BE2C (cell line): ENCODE results near the gene ZNF514. TPM values are rescaled to one million over a fixed set of nuclear protein-coding genes. Genes with fewer than 3 reads are reported as not detected.
A peak's percentile ranks its signal among the peaks of the same experiment; 100 is the strongest.

Source experiments
- DNase-seq: peaks from one replicate; pipeline ENCODE4 v3.0.0-alpha.2; 2020
- H3K27me3 ChIP-seq: fragments of 250-450 bp; sonication (Bioruptor Pico); 2 replicates; pipeline ENCODE4 v1.5.1; 2020; ENCODE audit warnings: mild to moderate bottlenecking
- H3K36me3 ChIP-seq: fragments of 250-450 bp; sonication (Bioruptor Pico); 2 replicates; pipeline ENCODE4 v1.5.1; 2020; ENCODE audit warnings: mild to moderate bottlenecking
- H3K4me1 ChIP-seq: fragments of 250-450 bp; sonication (Bioruptor Pico); 2 replicates; pipeline ENCODE4 v1.5.1; 2020
- H3K4me3 ChIP-seq: 2 replicates; pipeline ENCODE4 v1.5.1; 2011; ENCODE audit warnings: low read depth, low read length
- H3K9me3 ChIP-seq: fragments of 250-450 bp; sonication (Bioruptor Pico); 2 replicates; pipeline ENCODE4 v1.5.1; 2020
- polyA plus RNA-seq: library from polyadenylated mRNA; unstranded; fragments of >200 nt; gene quantifications from one replicate; pipeline ENCODE4 v1.2.1, GENCODE V29; 2012; ENCODE audit warnings: low read depth, missing spikeins; ENCODE audit not compliant: insufficient read length, insufficient read depth
- TF ChIP-seq, protein P1 (sequence below): IDR thresholded peaks from 2 replicates; pipeline ENCODE4 v1.5.1; 2012; ENCODE audit warnings: mild to moderate bottlenecking, low read depth, low read length

The ZNF514 gene
- 10.7 TPM for polyA plus RNA-seq

DNA sequence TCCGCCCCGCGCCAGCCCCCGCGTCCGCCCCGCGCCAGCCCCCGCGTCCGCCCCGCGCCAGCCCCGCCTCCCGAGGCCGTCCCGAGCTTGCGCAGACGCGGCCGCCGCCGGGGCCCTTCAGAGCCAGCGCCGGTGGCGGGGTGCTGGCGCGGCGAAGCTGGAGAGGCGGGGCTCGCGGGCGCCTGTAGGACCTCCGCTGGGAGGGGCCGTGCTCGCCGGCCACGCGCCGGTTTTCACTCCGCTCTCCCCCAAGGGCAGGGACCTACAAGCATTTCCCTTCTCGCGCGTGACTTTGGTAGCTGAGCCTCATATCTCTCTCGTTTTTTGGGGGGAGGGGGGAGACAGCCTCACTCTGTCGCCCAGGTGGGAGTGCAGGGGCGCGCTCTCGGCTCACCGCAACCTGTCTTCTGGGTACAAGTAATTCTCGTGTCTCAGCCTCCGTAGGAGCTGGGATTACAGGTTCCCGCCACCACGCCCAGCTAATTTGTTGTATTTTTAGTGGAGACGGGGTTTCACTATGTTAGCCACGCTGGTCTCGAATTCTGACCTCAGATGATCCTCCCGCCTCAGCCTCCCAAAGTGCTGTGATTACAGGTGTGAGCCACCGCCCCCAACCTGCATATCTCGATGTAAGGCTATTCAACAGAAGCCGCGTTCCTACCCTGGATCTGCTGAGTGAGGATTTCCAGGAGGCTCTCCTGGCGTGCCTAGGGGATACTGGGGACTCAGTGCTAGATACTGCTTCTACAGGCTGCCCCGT is at the start of gene ZNF514:
Gene ZNF514 (minus strand): TSS at position 159 of the 760 bp plus-strand sequence. CDS start 6,595 bp downstream, outside the sequence.
- Histone ChIP-seq H3K4me3 (peak within 1 kb of the TSS; percentile 64), H3K4me1 (no peaks in the 10 kb centered on the region), H3K36me3 (no peaks in the 10 kb centered on the region), H3K27me3 (no peaks in the 10 kb centered on the region), H3K9me3 (no peaks in the 10 kb centered on the region)
- TF ChIP-seq, protein P1, sequence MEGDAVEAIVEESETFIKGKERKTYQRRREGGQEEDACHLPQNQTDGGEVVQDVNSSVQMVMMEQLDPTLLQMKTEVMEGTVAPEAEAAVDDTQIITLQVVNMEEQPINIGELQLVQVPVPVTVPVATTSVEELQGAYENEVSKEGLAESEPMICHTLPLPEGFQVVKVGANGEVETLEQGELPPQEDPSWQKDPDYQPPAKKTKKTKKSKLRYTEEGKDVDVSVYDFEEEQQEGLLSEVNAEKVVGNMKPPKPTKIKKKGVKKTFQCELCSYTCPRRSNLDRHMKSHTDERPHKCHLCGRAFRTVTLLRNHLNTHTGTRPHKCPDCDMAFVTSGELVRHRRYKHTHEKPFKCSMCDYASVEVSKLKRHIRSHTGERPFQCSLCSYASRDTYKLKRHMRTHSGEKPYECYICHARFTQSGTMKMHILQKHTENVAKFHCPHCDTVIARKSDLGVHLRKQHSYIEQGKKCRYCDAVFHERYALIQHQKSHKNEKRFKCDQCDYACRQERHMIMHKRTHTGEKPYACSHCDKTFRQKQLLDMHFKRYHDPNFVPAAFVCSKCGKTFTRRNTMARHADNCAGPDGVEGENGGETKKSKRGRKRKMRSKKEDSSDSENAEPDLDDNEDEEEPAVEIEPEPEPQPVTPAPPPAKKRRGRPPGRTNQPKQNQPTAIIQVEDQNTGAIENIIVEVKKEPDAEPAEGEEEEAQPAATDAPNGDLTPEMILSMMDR: no peak
- peak; percentile 66 for DNase-seq

GRCh38 chr2:95208106-95208505 is 48.5 kb upstream of the ZNF514 start:
- H3K9me3 ChIP-seq: no peaks in the 10 kb centered on the region
- H3K4me3 ChIP-seq: peak overlapping the region; percentile 67
- TF ChIP-seq, protein P1: no peak
- H3K36me3 ChIP-seq: no peaks in the 10 kb centered on the region; the same call in 1 of the 2 replicates
- H3K4me1 ChIP-seq: no peaks in the 10 kb centered on the region
- no peak for DNase-seq
- H3K27me3 ChIP-seq: no peaks in the 10 kb centered on the region

DNA sequence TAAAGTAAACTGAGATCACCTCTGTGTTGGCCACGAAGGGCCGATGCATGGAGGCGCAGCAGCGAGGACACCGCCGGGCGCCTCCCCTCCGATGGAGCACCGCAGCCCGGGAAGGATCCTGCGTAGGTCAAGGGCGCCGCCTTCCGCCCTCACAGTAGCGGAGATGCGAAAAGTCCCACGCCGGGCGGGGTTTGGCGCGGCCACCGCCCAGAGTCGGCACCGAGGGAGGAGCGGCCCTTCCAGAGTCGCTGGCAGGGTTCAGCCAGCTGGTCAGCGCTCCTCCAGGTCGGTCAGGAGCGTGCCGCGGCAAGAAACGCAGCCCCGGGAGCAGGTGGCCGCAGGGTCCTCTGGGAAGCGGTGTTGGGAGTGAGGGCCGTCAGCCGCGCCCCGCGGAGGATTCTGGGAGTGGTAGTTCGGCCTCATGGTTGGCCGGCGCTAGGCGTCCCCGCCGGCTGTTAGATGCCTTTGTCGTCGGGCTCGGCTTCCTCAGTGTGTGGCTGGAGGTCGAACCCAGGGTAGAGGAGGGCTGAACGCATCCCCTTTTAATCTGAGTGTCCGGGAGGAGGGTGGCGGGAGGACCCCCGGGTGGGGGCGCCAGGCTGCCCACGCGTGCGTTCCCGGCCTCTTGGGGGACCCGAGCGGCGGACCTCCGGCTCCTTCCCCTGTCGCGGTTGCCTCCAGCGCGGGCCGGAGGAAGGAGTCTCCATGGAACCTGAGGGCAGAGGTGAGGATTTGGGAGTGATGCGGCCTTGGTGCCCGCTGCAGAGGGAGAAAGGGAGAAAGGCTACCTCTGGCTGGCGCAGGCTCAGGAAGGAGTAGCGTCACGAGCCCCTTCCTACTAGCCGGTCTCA is 47.7 kb upstream of the ZNF514 start, which contains the start of gene ZNF892:
Gene ZNF892 (plus strand): TSS at position 411 of the 851 bp plus-strand sequence. CDS start 295 bp downstream, at position 706.
- Histone ChIP-seq H3K36me3 (no peaks in the 10 kb centered on the region; the same call in 1 of the 2 replicates), H3K27me3 (no peaks in the 10 kb centered on the region), H3K4me1 (no peaks in the 10 kb centered on the region), H3K9me3 (no peaks in the 10 kb centered on the region), H3K4me3 (peak within 1 kb of the TSS; percentile 67)
- TF ChIP-seq, protein P1: 0 out of 2 replicates have a peak, but pooled peaks have one; percentile 2
- DNase-seq: peak; percentile 86

DNA sequence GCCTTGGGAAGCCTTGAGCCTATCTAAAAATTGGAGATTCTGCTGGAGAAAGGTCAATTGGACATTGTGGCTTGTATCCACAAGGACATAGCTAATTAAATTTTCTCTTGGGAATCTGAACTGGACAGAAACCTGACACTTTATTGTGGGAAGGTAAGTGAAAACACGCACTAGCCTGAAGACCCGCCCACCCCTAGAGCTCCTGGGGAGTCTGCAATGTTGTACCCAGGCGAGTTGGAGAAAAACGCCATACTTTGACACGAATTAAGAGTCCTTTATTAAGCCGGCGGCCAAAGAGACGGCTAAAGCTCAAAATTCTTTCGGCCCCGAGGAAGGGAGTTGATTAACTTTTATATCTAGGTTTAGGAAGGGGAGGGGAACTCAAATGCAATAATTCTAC is 46.4 kb upstream of the ZNF514 start:
- no peak overlapping the region for H3K4me3 ChIP-seq
- no peak for DNase-seq
- no peaks in the 10 kb centered on the region for H3K4me1 ChIP-seq
- no peaks in the 10 kb centered on the region for H3K9me3 ChIP-seq
- no peaks in the 10 kb centered on the region for H3K27me3 ChIP-seq
- no peaks in the 10 kb centered on the region; the same call in 1 of the 2 replicates for H3K36me3 ChIP-seq
- TF ChIP-seq, protein P1: no peak

GRCh38 chr2:95204396-95204795 is 44.7 kb upstream of the ZNF514 start:
- Histone ChIP-seq H3K4me3 (no peak overlapping the region), H3K36me3 (no peaks in the 10 kb centered on the region; the same call in 1 of the 2 replicates)
- TF ChIP-seq, protein P1: no peak

More at GRCh38 chr2:95204396-95204795, 44.7 kb upstream of the ZNF514 start:
- DNase-seq: no peak
- Histone ChIP-seq H3K9me3 (no peaks in the 10 kb centered on the region), H3K27me3 (no peaks in the 10 kb centered on the region), H3K4me1 (no peaks in the 10 kb centered on the region)
